Left ventricle myocardium inferior (tissue), 1 donor: Measurements from ENCODE around the gene EIF3I. TPM values are rescaled to one million over a fixed set of nuclear protein-coding genes. Genes with fewer than 3 reads are reported as not detected.

Source experiments
- DNase-seq: peaks from one replicate; pipeline ENCODE4 v3.0.0-alpha.2; 2020
- H3K27ac ChIP-seq: fragments of 200-600 bp; replicated peaks from 2 replicates; pipeline ENCODE4 v1.8.0; 2021
- H3K27me3 ChIP-seq: fragments of 200-600 bp; 2 replicates; pipeline ENCODE4 v1.8.0; 2021; ENCODE audit warnings: low read depth
- H3K36me3 ChIP-seq: fragments of 200-600 bp; 2 replicates; pipeline ENCODE4 v1.8.0; 2021
- H3K4me1 ChIP-seq: fragments of 200-600 bp; 2 replicates; pipeline ENCODE4 v1.8.0; 2021
- H3K4me3 ChIP-seq: fragments of 200-600 bp; 2 replicates; pipeline ENCODE4 v1.8.0; 2021; ENCODE audit warnings: mild to moderate bottlenecking, moderate library complexity
- H3K9me3 ChIP-seq: fragments of 200-600 bp; replicated peaks from 2 replicates; pipeline ENCODE4 v1.8.0; 2021
- CTCF ChIP-seq: fragments of 200-600 bp; IDR thresholded peaks from 2 replicates; pipeline ENCODE4 v1.8.0; 2021; ENCODE audit warnings: antibody characterized with exemption, mild to moderate bottlenecking, borderline replicate concordance
- intact Hi-C: fragments of 100-400 bp; cut with micrococcal nuclease; formaldehyde crosslinking; loops from one replicate; pipeline ENCODE4 v1.11.0; 2022
- total RNA-seq: library from RNA; stranded (reverse); fragmentation: NEBNext Ultra II Directional; extraction: Animal tissue kit (Norgen Biotek cat#: 25700); gene quantifications from one replicate; pipeline ENCODE4 v1.2.1, GENCODE V29; 2021
- donor health status: DM: no; HTN: yes; CAD: no; lungs with severe emphysema.

Gene EIF3I
- total RNA-seq, 1 donor from 2014 or later, result 91.1 TPM

GRCh38 chr1:32198237-32199042, 23.8 kb upstream of the EIF3I start:
- H3K4me3 ChIP-seq, result no peak overlapping the region
- H3K4me1 ChIP-seq, result peaks cover 65% of the 10 kb centered on the region
- no peak for DNase-seq
- no peak for TF ChIP-seq CTCF
- no peaks in the 10 kb centered on the region for H3K9me3 ChIP-seq
- peaks cover 43% of the 10 kb centered on the region for H3K36me3 ChIP-seq
- intact Hi-C loops, result no loop called here
- H3K27ac ChIP-seq, result peak overlapping the region; percentile 91
- H3K27me3 ChIP-seq, result no peaks in the 10 kb centered on the region

- H3K27ac ChIP-seq, result peak overlapping the region; percentile 91
- H3K4me3 ChIP-seq, result peak overlapping the region; percentile 72
- DNase-seq, result no peak
- intact Hi-C loops, result no loop called here
- TF ChIP-seq CTCF, result no peak
- peaks cover 65% of the 10 kb centered on the region for H3K4me1 ChIP-seq
- H3K27me3 ChIP-seq, result no peaks in the 10 kb centered on the region
- peaks cover 36% of the 10 kb centered on the region for H3K36me3 ChIP-seq
- no peaks in the 10 kb centered on the region for H3K9me3 ChIP-seq
Observed at GRCh38 chr1:32199043-32199716, 23.0 kb upstream of the EIF3I start.

GRCh38 chr1:32199717-32200072, 22.5 kb upstream of the EIF3I start:
- intact Hi-C loops, result no loop called here
- peaks cover 67% of the 10 kb centered on the region for H3K4me1 ChIP-seq
- DNase-seq, result peak; percentile 81

GRCh38 chr1:32200226-32201010, 21.8 kb upstream of the EIF3I start, which contains the start of gene CCDC28B:
CCDC28B (plus strand) TSS chr1:32200595; CDS start chr1:32201936, 1,341 bp downstream.
- intact Hi-C loops, result no loop called here
- H3K4me1 ChIP-seq, result peaks cover 73% of the 10 kb centered on the region
- no peaks in the 10 kb centered on the region for H3K9me3 ChIP-seq
- TF ChIP-seq CTCF, result no peak
- no peaks in the 10 kb centered on the region for H3K27me3 ChIP-seq
- H3K4me3 ChIP-seq, result peak within 1 kb of the TSS; percentile 72
- peak within 1 kb of the TSS; percentile 91 for H3K27ac ChIP-seq
- peak; percentile 75 for DNase-seq
- H3K36me3 ChIP-seq, result peaks cover 23% of the 10 kb centered on the region

More at GRCh38 chr1:32199717-32200072, 22.5 kb upstream of the EIF3I start:
- no peaks in the 10 kb centered on the region for H3K27me3 ChIP-seq
- no peaks in the 10 kb centered on the region for H3K9me3 ChIP-seq
- no peak for TF ChIP-seq CTCF
- H3K27ac ChIP-seq, result peak overlapping the region; percentile 91
- H3K4me3 ChIP-seq, result peak overlapping the region; percentile 72
- peaks cover 31% of the 10 kb centered on the region for H3K36me3 ChIP-seq

- Histone ChIP-seq H3K9me3 (no peaks in the 10 kb centered on the region), H3K36me3 (peaks cover 15% of the 10 kb centered on the region), H3K27me3 (no peaks in the 10 kb centered on the region), H3K4me3 (peak overlapping the region; percentile 72), H3K4me1 (peaks cover 74% of the 10 kb centered on the region), H3K27ac (peak overlapping the region; percentile 91)
- peak; percentile 77 for DNase-seq
- TF ChIP-seq CTCF, result no peak
- intact Hi-C loops, result no loop called here
Observed at GRCh38 chr1:32201011-32201855, 21.0 kb upstream of the EIF3I start.
